Skeletal muscle tissue (tissue), 4 donors: ENCODE measurements around the gene CHCHD2. TPM values are rescaled to one million over a fixed set of nuclear protein-coding genes. Genes with fewer than 3 reads are reported as not detected.
A peak's percentile ranks its signal among the peaks of the same experiment; 100 is the strongest.
"Not testable (repeated sequence)": the region's sequence is repeated elsewhere in the genome, so short reads cannot be mapped to it uniquely, and the experiment has no call there.

Experiments used
- H3K27ac ChIP-seq: one replicate; pipeline ENCODE4 v1.7.0; 2013; ENCODE audit warnings: mild to moderate bottlenecking, low read depth, low read length, inconsistent platforms
- H3K27me3 ChIP-seq, 3 donors: one replicate each; pipeline ENCODE4 v1.7.0; 2013; ENCODE audit warnings: low read length in 3 of 3; ENCODE audit not compliant: control insufficient read depth in 3 of 3, insufficient read depth in 3 of 3
- H3K36me3 ChIP-seq, 3 donors: one replicate each; pipeline ENCODE4 v1.7.0; 2013; ENCODE audit warnings: low read length in 3 of 3; ENCODE audit not compliant: control insufficient read depth in 3 of 3, insufficient read depth in 3 of 3
- H3K4me1 ChIP-seq, 3 donors: one replicate each; pipeline ENCODE4 v1.7.0; 2013; ENCODE audit warnings: low read length in 3 of 3, mild to moderate bottlenecking in 3 of 3; ENCODE audit not compliant: control insufficient read depth in 3 of 3, insufficient read depth in 3 of 3
- H3K4me3 ChIP-seq, 3 donors: one replicate each; pipeline ENCODE4 v1.7.0; 2013; ENCODE audit warnings: low read length in 3 of 3
- H3K9ac ChIP-seq, 3 donors: one replicate each; pipeline ENCODE4 v1.7.0; 2013; ENCODE audit warnings: low read length in 3 of 3, mild to moderate bottlenecking in 3 of 3, moderate library complexity in 2 of 3, low read depth in 1 of 3
- H3K9me3 ChIP-seq, 3 donors: one replicate each; pipeline ENCODE4 v1.7.0; 2013; ENCODE audit warnings: low read length in 3 of 3; ENCODE audit not compliant: control insufficient read depth in 3 of 3
- total RNA-seq: library from RNA; depleted of rRNA; stranded (reverse); fragments of >200 nt; gene quantifications from one replicate; pipeline ENCODE4 v1.2.3, GENCODE V29; 2014
- donor health status: Osteomylitis.

Gene CHCHD2
- total RNA-seq, 1 donor from 2014 or later = 221 TPM

DNA sequence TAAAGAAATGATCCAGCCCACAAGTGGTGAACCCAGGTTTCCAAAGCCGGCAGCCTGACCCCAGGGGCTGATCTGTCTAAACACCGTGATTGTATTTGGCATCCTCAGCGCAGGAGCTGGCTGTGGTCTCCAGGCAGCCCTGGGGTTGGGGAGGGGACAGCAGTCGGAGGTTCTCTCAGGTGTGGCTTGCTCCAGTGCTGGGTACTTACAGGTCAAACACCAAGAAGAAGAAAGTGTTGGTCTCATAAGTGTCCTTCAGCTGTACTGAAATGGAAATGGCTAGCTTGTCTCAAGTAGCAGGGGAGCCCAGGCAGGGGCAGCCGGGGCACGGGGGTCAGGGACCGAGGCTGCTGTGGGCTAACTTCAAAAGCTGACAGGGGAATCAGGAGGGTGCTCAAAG is 19.5 kb downstream of the CHCHD2 start:
- Histone ChIP-seq H3K9ac (no peak overlapping the region), H3K27me3 (no peaks in the 10 kb centered on the region), H3K4me3 (no peak overlapping the region), H3K9me3 (no peaks in the 10 kb centered on the region), H3K36me3 (peaks cover 37 to 49% (median 46%) of the 10 kb centered on the region in 3 donors), H3K4me1 (peaks cover 57 to 84% (median 67%) of the 10 kb centered on the region in 3 donors), H3K27ac (no peak overlapping the region)

DNA sequence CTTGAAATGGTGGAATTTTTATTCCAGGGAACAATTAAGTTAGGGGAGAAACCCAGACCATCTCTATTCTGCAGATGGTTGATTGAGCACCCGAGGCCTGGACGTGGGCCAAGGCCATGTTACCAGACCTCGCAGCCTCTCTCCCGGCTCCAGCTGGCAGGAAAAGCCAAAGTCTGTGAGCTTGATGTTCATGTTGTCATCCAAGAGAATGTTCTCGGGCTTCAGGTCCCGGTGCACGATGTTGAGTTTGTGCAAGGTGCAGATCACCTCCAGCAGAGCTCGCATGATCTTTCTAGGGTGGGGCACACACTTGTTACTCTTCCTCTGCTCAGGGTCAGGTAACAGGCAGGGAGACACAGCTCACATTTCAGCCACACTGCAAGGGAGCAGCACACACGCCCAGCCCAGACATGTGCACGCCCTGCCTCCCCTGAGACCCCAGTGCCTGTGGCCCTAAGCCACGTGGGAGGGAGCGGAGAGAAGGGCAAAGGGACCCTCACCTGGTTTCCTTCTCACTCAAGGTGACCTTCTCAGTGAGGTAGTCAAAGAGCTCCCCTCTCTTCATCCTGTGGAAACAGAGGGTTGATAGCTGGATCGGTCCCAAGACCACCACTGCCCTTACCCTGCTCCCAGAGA is 23.0 kb downstream of the CHCHD2 start:
- H3K27ac ChIP-seq = peak overlapping the region; percentile 14
- no peaks in the 10 kb centered on the region for H3K9me3 ChIP-seq
- peaks cover 32 to 46% (median 42%) of the 10 kb centered on the region in 3 donors for H3K36me3 ChIP-seq
- peak overlapping the region; percentile 45 to 71 (median 63) for H3K9ac ChIP-seq
- H3K27me3 ChIP-seq = no peaks in the 10 kb centered on the region
- H3K4me3 ChIP-seq = peak overlapping the region in 2 of 3 donors; percentile 2 to 41
- H3K4me1 ChIP-seq = peaks cover 71 to 86% (median 77%) of the 10 kb centered on the region in 3 donors

DNA sequence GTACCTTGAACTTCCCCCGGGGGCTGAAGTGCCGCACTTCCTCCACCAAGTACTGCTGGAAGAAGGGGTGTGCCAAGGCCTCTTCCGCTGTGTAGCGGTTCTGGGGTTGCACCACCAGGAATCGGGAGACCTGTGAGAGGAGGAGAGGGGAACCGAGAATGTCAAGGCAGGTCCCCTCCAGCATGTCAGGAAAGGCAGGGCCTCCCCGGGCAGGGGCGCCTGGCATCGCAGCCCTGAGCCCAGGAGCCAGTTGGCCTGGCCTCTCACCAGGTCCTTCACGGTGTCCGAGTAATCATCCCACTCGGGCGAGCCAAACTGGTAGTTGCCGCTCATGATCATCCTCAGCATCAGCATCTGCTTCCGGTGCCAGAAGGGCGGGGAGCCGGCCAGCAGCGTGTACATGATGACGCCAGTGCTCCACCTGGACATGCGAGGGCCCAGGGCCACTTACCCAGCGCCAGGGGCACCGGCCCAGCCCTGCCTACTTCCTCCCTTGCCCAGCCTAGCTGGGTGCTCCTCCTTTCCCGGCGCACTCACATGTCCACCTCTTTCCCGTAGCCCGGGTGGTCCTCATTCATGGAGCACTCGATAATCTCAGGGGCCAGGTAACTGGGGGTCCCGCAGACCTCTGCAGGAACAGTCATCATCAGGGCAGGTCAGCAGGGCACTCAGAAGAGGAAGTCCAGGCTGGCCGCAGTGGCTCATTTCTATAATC is 24.5 kb downstream of the CHCHD2 start:
- Histone ChIP-seq H3K9ac (peak overlapping the region in 1 of 3 donors; percentile 71), H3K27me3 (no peaks in the 10 kb centered on the region), H3K9me3 (no peaks in the 10 kb centered on the region), H3K36me3 (peaks cover 18 to 36% (median 36%) of the 10 kb centered on the region in 3 donors), H3K4me1 (peaks cover 76 to 85% (median 78%) of the 10 kb centered on the region in 3 donors), H3K27ac (peak overlapping the region; percentile 15), H3K4me3 (peak overlapping the region in 1 of 3 donors; percentile 22)

DNA sequence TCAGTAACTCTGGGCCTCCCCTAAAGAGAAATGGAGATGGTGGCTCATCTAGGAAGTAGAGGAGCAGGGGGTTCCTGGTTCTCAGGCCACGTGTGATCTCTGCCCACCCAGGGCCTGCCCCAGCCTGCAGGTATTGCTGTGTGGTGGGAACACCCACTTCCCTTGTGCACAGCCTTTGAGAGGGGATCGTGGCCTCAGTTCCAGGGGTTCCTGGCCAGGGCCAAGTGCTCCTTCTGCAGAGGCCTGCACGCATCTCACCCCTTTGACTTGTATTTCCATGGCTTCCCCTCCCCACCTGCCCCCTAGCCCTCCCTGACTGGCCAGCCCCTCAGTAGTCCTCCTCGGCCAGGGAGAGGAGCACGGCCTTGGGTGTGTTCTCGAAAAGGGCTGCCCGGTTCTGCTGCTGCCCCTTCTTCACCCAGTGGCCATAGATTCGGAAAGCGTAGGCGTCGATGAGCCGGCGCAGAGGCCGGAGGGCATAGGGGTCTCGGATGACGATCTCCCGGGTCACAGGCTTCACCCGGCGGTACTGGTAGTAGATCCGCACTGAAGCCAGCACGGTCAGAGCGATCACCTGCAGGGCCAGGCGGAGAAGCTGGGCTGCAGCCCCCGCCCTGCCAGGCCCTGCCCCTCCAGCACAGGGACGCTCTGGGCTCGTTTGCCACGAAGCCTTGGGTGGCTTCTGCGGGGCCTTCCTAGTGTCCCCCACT is 25.4 kb downstream of the CHCHD2 start:
- Histone ChIP-seq H3K36me3 (peaks cover 9 to 29% (median 27%) of the 10 kb centered on the region in 3 donors), H3K27ac (peak overlapping the region; percentile 54), H3K4me1 (peaks cover 73 to 82% (median 78%) of the 10 kb centered on the region in 3 donors), H3K9ac (peak overlapping the region in 1 of 3 donors; percentile 84)
- not testable (repeated sequence) for H3K27me3 ChIP-seq, H3K9me3 ChIP-seq, H3K4me3 ChIP-seq

DNA sequence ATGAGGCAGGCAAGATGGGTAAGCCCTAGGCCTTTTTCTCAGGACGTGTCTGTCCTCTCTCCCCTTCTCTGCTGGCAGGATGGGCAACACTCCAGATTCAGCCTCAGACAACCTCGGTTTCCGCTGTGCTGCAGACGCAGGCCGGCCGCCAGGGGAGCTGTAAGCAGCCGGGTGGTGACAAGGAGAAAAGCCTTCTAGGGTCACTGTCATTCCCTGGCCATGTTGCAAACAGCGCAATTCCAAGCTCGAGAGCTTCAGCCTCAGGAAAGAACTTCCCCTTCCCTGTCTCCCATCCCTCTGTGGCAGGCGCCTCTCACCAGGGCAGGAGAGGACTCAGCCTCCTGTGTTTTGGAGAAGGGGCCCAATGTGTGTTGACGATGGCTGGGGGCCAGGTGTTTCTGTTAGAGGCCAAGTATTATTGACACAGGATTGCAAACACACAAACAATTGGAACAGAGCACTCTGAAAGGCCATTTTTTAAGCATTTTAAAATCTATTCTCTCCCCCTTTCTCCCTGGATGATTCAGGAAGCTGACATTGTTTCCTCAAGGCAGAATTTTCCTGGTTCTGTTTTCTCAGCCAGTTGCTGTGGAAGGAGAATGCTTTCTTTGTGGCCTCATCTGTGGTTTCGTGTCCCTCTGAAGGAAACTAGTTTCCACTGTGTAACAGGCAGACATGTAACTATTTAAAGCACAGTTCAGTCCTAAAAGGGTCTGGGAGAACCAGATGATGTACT is 26.7 kb downstream of the CHCHD2 start:
- no peaks in the 10 kb centered on the region for H3K9me3 ChIP-seq
- H3K9ac ChIP-seq = peak overlapping the region; percentile 43 to 84 (median 46)
- peak overlapping the region; percentile 1 to 42 (median 14) for H3K4me3 ChIP-seq
- peaks cover 7 to 26% (median 20%) of the 10 kb centered on the region in 3 donors for H3K36me3 ChIP-seq
- H3K27me3 ChIP-seq = no peaks in the 10 kb centered on the region
- peaks cover 68 to 70% (median 69%) of the 10 kb centered on the region in 3 donors for H3K4me1 ChIP-seq
- H3K27ac ChIP-seq = peak overlapping the region; percentile 54

DNA sequence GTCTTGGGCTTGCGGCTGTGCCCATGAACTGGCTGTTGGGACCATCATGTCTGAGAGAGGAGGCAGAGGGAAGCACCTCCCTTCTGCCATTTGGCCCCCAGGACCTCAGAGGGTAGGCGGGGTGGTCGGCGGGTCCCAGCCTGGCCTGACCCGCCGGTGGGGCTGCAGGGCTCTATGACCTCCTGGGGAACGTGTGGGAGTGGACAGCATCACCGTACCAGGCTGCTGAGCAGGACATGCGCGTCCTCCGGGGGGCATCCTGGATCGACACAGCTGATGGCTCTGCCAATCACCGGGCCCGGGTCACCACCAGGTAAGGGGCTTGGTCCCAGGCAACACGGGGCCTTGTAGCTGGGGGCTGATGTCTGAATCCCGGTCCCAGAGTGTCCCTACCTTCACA is 28.1 kb downstream of the CHCHD2 start:
- Histone ChIP-seq H3K27ac (no peak overlapping the region), H3K4me1 (peaks cover 54 to 57% (median 56%) of the 10 kb centered on the region in 3 donors), H3K36me3 (peaks cover 8 to 26% (median 16%) of the 10 kb centered on the region in 3 donors), H3K27me3 (no peaks in the 10 kb centered on the region), H3K4me3 (no peak overlapping the region), H3K9me3 (no peaks in the 10 kb centered on the region), H3K9ac (peak overlapping the region in 2 of 3 donors; percentile 38 to 84)

DNA sequence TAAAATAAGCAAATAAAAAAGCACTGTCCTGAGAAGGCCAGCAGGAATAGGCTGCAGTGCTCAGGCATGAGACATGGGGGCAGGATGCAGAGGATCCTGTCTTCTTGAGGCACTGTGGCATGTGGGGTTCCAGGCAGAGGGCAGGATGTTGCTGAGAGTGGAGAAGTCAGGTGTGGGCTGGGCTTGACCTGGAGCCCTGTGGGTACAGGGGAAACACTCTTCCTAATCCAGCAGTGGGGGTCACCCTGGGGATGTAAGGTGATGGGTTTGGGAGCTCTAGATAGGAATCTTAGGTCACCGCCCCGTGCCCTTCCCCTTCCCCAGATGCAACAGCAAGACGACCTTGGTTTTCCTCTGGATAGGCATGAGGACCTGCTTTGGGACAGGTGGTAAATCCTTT is 28.6 kb downstream of the CHCHD2 start:
- Histone ChIP-seq H3K4me3 (no peak overlapping the region), H3K36me3 (peaks cover 13 to 31% (median 18%) of the 10 kb centered on the region in 3 donors), H3K9me3 (no peaks in the 10 kb centered on the region), H3K27me3 (no peaks in the 10 kb centered on the region), H3K27ac (no peak overlapping the region), H3K4me1 (peaks cover 49 to 53% (median 52%) of the 10 kb centered on the region in 3 donors), H3K9ac (peak overlapping the region in 2 of 3 donors; percentile 38 to 84)

DNA sequence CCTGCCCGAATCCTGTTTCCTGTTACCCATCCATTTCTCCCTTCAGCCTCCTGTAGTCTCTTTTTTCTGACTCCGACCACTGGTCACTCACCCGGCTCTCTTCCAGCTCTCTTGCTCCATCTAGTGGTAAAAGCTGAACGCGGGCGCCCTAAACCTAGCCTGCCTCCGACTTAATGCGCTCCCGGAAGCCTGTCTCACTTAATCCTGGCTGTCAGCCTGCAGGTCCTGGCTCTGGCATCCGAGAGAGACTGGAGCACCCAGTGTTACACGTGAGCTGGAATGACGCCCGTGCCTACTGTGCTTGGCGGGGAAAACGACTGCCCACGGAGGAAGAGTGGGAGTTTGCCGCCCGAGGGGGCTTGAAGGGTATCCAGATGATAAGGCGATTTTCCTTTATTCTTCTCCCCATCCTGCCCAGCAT is 31.9 kb downstream of the CHCHD2 start:
- H3K27me3 ChIP-seq = no peaks in the 10 kb centered on the region
- peaks cover 8 to 25% (median 14%) of the 10 kb centered on the region in 3 donors for H3K36me3 ChIP-seq
- no peak overlapping the region for H3K27ac ChIP-seq
- H3K9ac ChIP-seq = peak overlapping the region in 1 of 3 donors; percentile 58
- H3K9me3 ChIP-seq = no peaks in the 10 kb centered on the region
- no peak overlapping the region for H3K4me3 ChIP-seq
- peaks cover 19 to 20% (median 19%) of the 10 kb centered on the region in 3 donors for H3K4me1 ChIP-seq

DNA sequence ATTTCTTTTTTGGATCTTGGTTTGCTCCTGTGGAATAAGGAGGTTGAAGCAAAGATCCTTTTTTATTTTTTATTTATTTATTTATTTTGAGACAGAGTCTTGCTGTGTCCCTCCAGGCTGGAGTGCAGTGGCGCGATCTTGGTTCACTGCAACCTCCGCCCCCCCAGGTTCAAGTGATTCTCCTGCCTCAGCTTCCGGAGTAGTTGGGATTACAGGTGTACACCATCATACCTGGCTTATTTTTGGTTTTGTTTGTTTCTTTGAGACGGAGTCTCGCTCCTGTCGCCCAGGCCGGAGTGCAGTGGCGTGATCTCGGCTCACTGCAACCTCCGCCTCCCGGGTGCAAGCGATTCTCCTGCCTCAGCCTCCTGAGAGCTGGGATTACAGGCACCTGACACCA is 39.9 kb downstream of the CHCHD2 start:
- H3K9ac ChIP-seq, H3K9me3 ChIP-seq, H3K27ac ChIP-seq, H3K4me1 ChIP-seq, H3K27me3 ChIP-seq, H3K4me3 ChIP-seq: not testable (repeated sequence)
- H3K36me3 ChIP-seq = peaks cover 15 to 34% (median 19%) of the 10 kb centered on the region in 3 donors
